CD4-positive, alpha-beta T cell treated with Interleukin-17A for 4 hours (primary cell): Measurements from ENCODE around the gene ATP1A2.

ENCODE experiments used
- DNase-seq: peaks from one replicate; pipeline ENCODE4 v3.0.0-alpha.2; 2020; ENCODE audit warnings: mixed read lengths

ATP1A2 gene

DNA sequence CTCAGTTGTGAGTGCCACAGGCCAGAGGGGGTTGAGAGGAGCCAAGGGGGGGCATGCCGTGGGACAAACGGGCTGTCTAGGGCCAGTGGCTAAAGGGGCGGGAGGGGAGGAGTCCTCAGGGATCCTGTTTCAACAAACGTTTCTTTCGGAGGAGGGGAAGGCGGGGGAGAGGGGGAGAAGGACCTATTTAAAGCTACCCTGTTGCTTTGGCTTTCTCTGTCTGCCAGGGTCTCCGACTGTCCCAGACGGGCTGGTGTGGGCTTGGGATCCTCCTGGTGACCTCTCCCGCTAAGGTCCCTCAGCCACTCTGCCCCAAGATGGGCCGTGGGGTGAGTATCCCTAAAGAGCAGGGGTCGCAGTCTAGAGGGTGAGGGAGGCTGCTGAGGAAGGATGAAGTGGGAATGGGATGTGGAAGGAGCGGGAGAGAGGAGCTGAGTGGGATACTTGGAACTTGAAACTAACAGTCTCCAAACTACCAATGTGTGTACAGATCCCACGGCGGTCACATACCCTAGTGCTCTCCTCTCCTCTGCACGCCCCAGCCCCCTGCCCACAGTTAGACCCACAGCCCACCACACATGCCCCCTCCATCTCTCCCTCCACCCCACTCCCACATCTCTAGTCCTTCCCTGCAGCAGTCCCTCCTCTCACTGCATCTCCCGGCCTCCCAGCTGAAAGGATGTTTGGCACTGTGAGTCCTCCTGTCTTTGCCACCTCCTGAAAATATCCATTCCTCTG, at the start of gene ATP1A2:
Gene ATP1A2, plus strand, starts transcription at position 215 of the 738 bp plus-strand sequence. Its CDS starts 103 bp downstream, at position 318.
- DNase-seq, result no peak

DNA sequence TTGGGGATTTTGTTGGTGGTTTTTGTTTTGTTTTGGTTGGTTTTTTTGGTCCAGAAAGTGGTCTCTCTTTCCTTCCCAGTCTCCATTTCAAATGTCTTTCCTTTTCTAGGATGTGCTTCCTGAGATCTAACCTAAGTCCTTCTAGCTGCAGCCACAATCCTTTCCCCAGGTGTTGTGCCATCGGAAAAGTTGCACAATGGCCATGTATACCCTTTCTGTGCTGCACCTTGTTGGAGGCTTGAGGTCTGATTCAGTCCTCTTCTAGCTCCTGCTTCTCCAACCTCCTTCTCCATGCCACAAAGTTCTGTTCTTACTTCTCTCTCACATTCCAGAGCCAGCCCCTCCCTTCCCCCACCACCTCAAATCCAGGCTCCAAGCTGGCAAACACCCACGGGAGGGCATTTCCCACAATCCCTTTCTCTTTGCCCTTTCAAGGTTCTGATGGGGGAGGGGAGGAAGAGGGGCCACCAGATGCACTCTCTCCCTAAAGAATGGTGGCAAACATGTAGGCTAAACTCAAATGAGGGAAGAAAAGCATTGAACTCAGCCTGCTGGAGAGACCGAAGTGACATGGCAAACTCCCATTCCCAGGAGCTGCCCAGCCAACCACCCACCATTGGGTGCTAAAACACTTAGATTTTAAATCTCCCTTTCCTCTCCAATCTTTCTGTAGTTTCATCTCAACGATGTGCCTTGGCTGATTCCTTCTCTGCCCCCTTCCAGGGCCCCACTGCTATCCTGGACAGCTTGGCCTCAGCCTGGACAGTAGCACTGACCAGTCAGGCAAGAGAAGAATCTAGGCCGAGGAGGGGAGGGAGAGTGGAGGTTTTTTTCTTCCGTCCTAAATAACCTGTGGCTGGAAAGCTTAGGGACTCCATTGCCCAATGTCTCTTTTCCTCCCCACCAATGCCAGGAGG, 48.5 kb upstream of the ATP1A2 start:
- DNase-seq, result no peak

DNA sequence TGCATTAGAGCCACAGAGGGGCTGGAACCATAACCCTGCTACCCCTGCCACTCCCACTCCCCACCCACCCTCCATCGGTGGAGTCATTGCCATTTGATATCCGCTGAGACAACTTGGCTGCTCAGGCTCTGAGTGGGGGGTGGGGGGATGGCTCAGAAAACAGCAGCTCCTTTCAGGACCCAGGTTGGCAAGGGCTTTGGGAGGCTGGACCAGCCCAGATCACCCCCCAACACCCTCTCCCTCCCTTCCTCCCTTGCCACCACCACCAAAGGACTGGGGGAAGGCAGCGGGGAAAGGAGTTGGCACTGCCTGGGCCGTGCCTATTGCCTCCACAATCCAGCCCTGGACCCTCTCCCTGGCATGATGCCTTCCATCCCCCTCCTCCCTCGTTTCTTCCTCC, 47.3 kb upstream of the ATP1A2 start:
- no peak for DNase-seq

DNA sequence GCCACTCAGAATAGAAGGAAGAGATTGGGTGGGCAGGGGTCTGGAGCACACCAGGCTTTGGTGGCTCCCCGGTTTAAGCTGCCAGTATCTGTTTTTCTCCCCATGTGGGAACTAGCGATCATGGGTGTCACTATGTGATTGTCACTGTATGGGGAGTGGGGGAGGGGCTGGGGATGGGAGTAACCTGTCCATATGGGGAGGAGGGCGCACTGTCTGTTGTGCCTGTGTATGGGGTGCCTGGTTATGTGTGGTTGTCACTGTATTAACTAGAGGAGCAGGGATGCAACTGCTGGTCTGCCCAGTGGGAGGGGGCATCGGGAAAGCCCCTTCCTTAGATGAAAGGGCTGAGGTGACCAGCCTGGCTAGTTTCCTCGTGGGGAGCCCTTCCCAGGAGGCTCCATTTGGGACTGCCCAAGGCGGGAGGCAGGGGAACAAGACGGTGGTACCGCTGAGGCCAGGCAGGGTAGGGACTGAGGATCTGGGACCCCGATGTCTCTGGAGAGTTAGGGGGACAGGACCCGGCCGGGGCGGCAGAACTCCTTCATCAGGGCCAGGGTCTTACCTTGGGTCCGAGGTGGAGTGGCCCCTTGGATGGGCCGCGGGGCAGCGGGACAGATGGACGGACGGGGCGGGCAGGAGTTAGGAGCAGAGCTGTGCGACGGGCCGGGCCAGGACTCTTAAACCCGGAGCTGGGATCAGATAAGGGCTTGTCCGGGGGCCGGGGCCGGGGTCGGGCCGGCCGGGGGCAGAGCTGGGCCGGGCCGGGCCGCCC, 45.9 kb upstream of the ATP1A2 start, which contains the start of gene KCNJ10:
Gene KCNJ10, minus strand, starts transcription at position 701 of the 772 bp plus-strand sequence. CDS start 27,628 bp downstream, outside the sequence.
- no peak for DNase-seq

DNA sequence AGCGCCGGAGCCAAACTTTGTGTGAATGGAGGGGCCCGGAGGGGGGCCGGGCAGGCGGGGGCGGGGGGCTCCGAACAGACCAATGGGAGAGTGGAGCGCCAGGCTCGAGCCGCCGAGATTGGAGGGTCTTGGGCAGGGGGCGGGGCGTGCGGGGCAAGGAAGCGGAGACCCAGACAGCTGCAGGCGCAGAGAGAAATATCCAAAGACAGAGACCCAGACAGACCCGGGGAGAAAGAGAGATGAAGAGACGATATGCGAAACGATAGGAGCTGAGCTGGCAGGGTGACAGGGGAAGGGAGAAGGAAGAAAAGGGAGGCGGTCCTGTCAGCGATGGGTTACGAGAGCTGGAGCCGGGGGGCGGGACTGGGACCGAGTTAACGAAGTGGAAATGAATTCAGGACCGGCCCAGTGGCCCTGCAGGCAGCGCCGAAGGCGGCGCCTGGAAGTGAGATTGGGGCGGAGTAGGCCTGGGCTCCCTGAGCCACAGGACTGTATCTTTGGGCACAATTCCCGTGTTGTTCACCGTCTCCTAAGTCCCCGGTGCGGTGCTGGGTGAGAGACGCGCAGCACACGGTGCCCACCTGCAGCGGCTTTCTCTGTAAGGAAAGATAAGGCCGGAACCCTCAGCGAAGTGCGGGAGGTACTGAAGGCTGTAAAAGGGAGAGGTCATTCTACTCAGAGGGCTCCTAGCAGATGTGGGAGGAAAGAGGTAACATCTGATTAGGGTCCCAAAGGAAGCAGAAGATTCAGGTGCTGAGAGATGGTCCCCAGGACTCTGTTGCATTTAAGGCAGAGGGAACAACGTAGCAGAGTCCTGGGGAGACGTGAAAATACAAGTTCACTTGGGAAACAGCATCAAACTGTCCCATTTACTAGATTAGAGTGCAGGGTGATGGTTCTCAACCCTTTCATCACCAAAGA, 45.1 kb upstream of the ATP1A2 start:
- peak; percentile 85 for DNase-seq

DNA sequence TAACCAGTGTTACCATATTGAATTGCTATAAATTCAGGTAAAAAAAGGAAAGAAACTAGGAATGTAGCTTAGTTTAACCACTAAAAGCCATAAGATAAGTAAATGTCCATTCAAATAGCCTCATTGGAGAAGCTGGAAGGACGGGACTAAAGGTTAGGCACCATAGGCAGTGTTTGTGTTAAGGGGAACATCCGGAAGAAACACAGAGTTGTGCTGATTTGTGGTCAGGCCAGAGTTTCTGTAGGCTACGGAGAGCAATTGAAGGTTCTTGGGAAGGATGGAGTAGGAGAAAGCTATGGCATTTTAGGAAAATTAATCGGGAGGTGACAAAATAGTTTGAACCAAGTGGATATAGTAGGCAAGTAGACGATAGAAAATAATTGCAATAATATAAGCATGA, 44.3 kb upstream of the ATP1A2 start:
- DNase-seq, result no peak

DNA sequence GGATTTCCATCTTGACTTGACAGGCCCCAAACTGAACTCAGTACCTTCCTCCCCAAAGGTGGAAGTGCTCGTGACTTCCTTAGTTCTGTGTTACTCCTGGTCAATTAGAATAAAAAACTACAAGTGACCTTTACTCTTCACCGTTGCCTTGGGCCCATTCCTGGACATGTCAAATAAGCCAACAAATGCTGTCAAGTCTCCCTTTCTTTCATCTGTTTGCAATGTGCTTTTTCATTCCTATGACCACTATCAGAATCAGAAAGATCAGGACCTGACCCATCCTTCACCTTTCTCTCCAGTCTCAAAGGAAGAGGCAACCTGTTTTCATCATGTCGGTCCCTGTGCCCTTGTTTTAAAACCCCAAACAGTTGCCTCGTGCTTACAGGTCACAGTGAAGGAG, 40.7 kb upstream of the ATP1A2 start:
- DNase-seq, result no peak

DNA sequence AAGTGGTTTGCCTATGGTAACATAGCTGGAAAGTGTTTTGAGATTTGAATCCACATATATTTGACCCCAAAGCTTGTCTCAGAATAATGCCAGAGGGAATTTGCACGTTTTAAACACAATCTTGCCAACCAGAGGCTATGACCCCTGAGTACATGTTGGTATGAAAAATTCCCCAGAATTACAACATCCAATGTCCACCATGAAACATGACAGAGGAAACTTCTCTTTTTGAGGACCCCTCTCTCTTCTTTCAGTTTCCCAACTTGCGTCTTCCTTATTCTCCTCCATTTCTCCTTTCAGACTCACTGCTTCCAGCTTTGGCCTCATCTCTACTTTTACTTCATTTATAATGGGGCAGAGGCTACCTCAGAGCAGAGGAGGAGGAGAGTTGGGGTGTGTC, 39.7 kb upstream of the ATP1A2 start:
- DNase-seq, result no peak

DNA sequence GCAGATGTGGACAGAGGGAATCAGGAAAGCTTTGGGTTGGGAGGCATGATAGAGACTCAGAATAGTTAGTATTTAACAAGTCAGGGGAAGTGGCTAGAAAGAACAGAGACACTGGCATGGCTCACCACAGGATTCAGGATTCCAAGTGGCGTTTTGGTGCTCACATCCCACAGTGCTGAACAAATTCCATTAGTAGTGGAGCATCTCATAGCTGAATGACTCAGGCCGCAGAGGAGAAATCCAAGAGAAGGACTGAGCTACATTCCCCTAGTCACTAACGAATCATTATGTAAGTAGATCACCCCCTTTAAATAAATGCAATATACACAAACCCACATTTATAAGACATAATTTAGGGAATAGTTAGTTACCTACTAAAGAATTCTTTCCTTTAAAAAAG, 39.3 kb upstream of the ATP1A2 start:
- DNase-seq, result no peak

DNA sequence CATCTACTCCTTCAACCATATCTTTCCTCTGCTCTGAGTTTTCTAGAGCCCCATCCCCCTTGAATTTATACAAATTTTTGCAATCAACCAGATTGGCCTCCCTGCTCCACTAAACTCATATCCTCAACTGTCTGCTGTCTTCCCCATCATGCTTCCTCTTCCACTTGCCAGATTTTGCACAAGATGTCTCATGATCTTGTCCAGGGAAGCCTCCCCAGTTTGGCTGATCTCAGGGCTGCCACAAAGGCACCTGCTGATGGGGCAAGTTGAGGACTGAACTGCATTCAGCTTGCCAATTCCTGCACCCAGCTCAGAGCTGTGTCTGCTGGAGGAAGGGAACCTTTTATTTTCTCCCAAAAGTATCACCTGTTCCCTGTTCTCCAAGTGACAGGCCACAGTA, 38.1 kb upstream of the ATP1A2 start:
- DNase-seq, result no peak

DNA sequence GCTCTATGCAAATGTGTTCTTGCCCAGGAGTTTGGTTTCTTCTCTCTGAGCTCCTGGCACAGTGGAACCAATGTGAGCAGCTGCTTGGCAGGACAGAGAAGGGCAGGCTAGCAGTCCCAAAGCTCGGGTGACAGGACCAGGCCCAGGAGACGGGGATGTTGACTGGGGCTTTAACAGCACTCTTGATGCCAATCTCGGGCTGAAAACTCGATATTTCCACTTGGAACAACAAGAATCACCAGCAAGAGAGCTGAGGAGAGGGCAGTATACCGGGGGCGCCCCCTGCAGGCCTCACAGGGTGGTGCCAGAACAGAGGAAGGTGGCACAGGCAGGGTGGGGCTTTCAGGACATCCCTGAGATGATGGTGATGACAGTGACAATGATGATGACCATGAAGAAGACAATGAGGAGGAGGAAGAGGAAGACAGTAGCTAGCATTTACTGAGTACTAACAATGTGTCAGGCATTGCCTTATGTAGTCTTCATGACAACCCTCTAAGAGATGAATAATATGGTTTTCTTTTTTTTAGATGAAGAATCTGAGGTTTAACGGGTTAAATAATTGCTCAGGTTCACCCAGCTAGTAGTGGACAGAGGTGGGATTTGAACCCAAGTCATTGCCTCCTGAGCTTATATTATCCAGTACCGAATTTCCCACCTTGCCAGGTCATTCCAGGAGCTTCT, 36.9 kb upstream of the ATP1A2 start:
- peak; percentile 66 for DNase-seq

DNA sequence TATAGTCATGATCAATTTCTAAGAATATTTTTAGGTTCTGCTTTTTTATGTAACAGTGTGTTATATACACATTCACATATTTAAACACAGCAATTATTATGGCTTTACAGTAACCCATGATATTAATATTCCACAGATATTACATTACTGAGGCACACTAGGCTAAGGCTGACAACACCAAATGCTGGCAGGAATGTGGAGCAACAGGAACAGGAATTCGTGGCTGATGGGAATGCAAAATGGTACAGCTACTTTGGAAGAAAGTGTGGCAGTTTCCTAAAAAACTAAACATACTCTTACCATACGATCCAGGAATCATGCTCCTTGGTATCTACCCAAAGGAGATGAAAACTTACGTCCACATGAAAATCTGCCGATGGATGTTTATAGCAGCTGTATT, 36.1 kb upstream of the ATP1A2 start:
- DNase-seq, result no peak

DNA sequence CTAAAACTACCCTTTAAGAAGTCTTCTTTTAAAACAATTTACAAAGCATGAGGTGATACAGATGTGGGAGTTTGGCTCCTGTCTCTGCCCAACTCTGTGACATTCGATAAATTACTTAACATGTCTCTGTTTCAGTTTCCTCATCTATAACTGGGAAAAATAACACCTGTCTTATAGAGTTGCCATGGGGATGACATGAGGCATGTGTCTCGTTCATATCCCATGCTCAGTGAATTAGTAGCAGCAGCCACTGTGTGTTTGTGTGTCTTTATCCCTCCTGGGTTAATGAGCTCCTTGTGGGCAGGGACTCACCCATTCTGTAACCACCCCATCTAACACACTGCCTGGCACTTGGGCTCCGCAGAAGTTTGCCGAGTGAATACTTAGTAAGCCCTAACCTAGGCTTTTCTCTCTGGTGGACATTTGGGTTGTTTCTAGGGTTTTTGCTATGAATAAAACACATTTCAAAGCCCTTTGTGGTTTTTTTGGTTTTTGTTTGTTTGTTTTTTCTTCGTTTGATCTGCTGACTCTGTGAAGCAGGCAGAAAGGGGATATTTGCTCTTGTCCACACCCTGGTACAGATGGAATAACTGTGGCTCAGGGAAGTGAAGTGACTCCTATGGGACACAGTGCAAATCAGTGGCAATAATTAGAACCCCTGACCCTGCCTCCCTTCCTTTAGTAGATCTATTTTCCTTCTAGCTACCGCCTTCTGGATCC, 35.0 kb upstream of the ATP1A2 start:
- no peak for DNase-seq

DNA sequence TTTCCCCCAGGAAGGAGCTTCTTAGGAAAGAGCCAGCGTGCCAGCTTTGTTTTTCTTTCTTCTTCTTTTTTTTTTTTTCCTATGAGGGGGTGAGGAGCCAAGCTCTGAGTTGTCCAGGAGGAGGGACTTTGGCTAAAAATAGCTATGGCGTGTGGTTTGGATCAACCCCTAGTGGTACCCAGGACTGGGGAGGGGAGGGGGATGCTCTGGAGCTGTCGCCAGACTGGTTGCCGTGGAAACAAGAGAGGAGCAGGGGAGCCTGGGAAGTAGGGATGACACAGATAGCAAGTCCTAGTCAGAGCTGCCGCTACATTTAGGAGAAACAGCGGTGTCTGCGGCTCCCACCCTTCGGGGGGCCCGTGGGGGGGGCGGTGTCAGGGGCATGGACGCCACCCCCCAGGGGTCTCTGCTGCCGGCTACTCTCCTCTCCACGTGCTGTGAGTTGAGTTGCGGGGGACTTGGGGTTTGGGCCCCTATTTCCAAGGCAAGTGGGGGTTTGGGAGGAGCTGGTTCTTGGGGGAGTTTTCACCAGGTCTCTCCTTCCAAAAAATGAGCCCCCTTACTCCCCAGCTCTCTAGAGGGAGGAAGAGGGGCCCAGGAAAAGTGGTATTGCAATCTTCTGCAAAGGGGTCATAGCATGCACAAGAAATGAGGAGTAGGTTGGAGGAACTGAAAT, 34.2 kb upstream of the ATP1A2 start, which contains the start of gene KCNJ9:
Gene KCNJ9, plus strand, starts transcription at position 278 of the 676 bp plus-strand sequence. CDS start 2,493 bp downstream, outside the sequence.
- no peak for DNase-seq

DNA sequence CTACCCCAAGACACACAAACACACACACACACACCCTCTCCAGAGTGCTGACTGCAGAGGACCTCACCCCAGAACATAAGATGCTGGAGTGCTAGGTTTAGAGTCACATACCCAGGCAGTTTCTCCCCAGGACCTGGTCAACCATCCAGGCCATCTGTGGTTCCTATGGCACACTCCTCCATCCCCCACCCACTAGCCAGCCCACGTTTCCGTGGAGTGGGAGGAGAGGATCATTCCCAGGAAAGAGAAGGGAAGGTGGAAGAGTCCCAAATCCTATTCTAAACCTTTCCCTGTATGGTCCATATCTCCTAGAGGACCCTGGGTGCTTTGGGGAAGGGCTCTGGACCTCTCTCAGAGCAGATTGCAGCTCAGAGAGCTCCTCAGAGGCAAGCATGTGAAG, 33.1 kb upstream of the ATP1A2 start:
- DNase-seq, result no peak

DNA sequence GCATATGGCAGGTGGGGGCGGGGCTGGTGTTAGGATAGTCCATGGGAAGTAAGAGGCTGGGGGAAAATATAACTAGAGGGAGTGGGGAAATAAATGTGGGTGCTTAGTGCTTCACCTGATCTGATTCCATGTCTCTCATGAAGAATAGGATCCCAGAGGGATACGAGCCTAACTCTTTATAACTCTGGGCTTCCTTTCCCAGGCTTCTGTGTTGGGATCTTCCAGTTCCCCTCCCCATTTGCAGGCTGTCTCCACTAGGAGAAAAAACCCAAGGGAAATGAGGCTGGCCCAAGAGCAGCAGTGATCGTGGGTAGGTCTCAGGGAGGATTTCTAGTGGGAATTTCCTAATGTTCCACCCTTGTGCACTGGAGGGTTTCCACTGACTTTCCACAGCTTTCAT, 32.6 kb upstream of the ATP1A2 start:
- DNase-seq, result no peak

DNA sequence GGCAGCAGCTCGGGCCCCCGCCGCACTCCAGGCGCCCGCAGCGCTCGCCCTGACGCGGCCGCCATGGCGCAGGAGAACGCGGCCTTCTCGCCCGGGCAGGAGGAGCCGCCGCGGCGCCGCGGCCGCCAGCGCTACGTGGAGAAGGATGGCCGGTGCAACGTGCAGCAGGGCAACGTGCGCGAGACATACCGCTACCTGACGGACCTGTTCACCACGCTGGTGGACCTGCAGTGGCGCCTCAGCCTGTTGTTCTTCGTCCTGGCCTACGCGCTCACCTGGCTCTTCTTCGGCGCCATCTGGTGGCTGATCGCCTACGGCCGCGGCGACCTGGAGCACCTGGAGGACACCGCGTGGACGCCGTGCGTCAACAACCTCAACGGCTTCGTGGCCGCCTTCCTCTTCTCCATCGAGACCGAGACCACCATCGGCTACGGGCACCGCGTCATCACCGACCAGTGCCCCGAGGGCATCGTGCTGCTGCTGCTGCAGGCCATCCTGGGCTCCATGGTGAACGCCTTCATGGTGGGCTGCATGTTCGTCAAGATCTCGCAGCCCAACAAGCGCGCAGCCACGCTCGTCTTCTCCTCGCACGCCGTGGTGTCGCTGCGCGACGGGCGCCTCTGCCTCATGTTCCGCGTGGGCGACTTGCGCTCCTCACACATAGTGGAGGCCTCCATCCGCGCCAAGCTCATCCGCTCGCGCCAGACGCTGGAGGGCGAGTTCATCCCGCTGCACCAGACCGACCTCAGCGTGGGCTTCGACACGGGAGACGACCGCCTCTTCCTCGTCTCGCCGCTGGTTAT, 31.4 kb upstream of the ATP1A2 start:
- peak; percentile 86 for DNase-seq

DNA sequence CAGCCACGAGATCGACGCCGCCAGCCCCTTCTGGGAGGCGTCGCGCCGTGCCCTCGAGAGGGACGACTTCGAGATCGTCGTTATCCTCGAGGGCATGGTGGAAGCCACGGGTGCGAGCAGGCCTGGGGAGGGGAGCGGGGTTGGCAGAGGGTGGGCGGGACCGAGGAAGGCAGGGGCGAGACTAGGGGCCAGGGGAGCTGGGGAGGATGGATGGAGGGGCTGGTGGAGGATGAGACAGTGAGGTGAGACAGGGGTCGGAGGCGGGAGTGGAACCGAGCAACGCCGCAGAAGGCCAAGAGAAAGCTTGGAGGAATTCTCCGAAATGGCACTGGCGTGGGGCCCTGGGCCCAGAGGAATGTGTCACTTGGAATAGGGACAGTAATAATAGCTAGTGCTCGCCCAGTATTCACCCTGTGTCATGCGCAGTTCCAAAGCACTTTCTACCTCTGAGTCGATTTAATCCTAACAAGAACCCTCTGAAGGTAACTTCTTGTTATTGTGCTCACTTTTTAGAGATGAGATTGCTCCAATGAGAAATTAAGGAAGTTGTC, 30.7 kb upstream of the ATP1A2 start:
- DNase-seq, result no peak
